ENCODE results near the gene LRRC74A.
A peak's percentile ranks its signal among the peaks of the same experiment; 100 is the strongest.

The LRRC74A gene

GRCh38 chr14:76866456-76866855 is 40.2 kb downstream of the LRRC74A start:
- DNase-seq (ENCODE audit: low spot score) = no peak
- TF ChIP-seq, protein P1, sequence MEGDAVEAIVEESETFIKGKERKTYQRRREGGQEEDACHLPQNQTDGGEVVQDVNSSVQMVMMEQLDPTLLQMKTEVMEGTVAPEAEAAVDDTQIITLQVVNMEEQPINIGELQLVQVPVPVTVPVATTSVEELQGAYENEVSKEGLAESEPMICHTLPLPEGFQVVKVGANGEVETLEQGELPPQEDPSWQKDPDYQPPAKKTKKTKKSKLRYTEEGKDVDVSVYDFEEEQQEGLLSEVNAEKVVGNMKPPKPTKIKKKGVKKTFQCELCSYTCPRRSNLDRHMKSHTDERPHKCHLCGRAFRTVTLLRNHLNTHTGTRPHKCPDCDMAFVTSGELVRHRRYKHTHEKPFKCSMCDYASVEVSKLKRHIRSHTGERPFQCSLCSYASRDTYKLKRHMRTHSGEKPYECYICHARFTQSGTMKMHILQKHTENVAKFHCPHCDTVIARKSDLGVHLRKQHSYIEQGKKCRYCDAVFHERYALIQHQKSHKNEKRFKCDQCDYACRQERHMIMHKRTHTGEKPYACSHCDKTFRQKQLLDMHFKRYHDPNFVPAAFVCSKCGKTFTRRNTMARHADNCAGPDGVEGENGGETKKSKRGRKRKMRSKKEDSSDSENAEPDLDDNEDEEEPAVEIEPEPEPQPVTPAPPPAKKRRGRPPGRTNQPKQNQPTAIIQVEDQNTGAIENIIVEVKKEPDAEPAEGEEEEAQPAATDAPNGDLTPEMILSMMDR (IDR thresholded peaks at IDR 0.05; ENCODE audit: extremely low read depth, missing control alignments) = no peak

- no peak for DNase-seq (ENCODE audit: low spot score)
- TF ChIP-seq, protein P1 (IDR thresholded peaks at IDR 0.05; ENCODE audit: extremely low read depth, missing control alignments) = no peak
Observed at GRCh38 chr14:76867516-76868453, 41.6 kb downstream of the LRRC74A start.

GRCh38 chr14:76868454-76869170 is 42.4 kb downstream of the LRRC74A start:
- DNase-seq (ENCODE audit: low spot score) = no peak
- TF ChIP-seq, protein P1 (IDR thresholded peaks at IDR 0.05; ENCODE audit: extremely low read depth, missing control alignments) = no peak

DNA sequence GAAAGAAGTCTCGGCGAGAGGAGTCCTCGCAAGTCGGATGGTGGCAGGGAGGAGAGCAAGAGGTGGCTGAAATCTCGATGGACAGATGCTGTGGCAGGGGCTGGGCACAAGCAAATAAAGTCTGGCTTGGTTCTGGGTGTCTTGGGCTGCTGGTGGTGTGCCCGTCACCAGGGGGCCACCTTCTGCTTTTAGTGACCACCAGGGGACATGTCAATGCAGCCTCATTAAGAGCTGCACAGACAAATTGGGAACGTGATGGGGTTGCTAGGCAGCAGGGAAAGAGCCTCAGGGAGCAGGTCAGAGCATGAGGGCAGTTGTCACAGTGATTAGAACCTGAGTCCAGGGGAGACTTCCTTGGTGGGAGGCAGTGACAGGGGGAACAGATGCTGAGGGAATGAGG is 44.0 kb downstream of the LRRC74A start:
- TF ChIP-seq, protein P1 (IDR thresholded peaks at IDR 0.05; ENCODE audit: extremely low read depth, missing control alignments) = no peak
- DNase-seq (ENCODE audit: low spot score) = no peak

GRCh38 chr14:76872796-76873432 is 46.7 kb downstream of the LRRC74A start:
- TF ChIP-seq, protein P1 (IDR thresholded peaks at IDR 0.05; ENCODE audit: extremely low read depth, missing control alignments) = peak; percentile 65
- peak; percentile 83 for DNase-seq (ENCODE audit: low spot score)

DNA sequence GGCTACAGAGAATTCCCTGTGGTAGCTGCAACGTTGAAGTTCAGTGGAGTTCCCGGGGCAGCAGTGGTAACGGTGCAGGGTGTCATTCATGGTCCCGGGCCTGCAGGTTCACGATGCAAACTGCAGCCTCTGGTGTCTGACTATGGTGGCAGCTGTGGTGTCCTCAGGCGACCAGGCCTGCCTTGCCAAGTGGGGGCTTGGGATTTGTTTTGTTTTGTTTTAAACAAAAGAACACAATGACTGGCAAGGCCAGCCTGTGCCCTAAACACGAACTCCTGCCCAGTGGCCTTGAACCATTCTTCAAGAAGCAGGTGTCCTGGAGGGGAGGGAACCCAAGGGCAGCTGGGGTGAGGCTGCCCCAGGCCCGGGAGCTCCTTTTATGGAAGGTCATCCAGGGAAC is 48.5 kb downstream of the LRRC74A start:
- TF ChIP-seq, protein P1 (IDR thresholded peaks at IDR 0.05; ENCODE audit: extremely low read depth, missing control alignments) = no peak
- no peak for DNase-seq (ENCODE audit: low spot score)
